Mesenchymal stem cell (in vitro differentiated cells and primary cell): Measurements from ENCODE around the gene NCOA5.

Experiments
- DNase-seq: peaks from one replicate; pipeline ENCODE4 v3.0.0-alpha.2; 2013
- H2AFZ ChIP-seq: one replicate; pipeline ENCODE4 v1.6.1; 2013; ENCODE audit warnings: low read depth, mild to moderate bottlenecking, control low read depth, inconsistent platforms, low read length, moderate library complexity
- H2AK5ac ChIP-seq: 2 replicates; pipeline ENCODE4 v1.6.1; 2013; ENCODE audit warnings: low read length, moderate library complexity, mild to moderate bottlenecking, inconsistent platforms; ENCODE audit not compliant: severe bottlenecking
- H2BK120ac ChIP-seq: one replicate; pipeline ENCODE4 v1.6.1; 2013; ENCODE audit warnings: low read depth, mild to moderate bottlenecking, inconsistent platforms, low read length, moderate library complexity
- H2BK12ac ChIP-seq, 2 experiments: one replicate each; pipeline ENCODE4 v1.6.1; 2013; ENCODE audit warnings: inconsistent platforms in 2 of 2, low read length in 2 of 2, mild to moderate bottlenecking in 2 of 2, moderate library complexity in 2 of 2, control low read depth in 1 of 2
- H2BK15ac ChIP-seq: one replicate; pipeline ENCODE4 v1.6.1; 2013; ENCODE audit warnings: mild to moderate bottlenecking, low read depth, inconsistent platforms; ENCODE audit not compliant: poor library complexity, severe bottlenecking
- H2BK5ac ChIP-seq: 2 replicates; pipeline ENCODE4 v1.6.1; 2013; ENCODE audit warnings: low read depth, mild to moderate bottlenecking, low read length, control low read depth, inconsistent platforms; ENCODE audit not compliant: poor library complexity, severe bottlenecking
- H3K14ac ChIP-seq, 2 experiments: one replicate each; pipeline ENCODE4 v1.6.1; 2013; ENCODE audit warnings: inconsistent platforms in 2 of 2, low read length in 2 of 2, control low read depth in 1 of 2, mild to moderate bottlenecking in 1 of 2, moderate library complexity in 1 of 2
- H3K18ac ChIP-seq, 2 experiments: one replicate each; pipeline ENCODE4 v1.6.1; 2013; ENCODE audit warnings: inconsistent platforms in 2 of 2, low read length in 2 of 2, control low read depth in 1 of 2, low read depth in 1 of 2, mild to moderate bottlenecking in 1 of 2
- H3K23ac ChIP-seq, 2 experiments: one replicate each; pipeline ENCODE4 v1.6.1; 2013; ENCODE audit warnings: inconsistent platforms in 2 of 2, low read length in 2 of 2, mild to moderate bottlenecking in 2 of 2, moderate library complexity in 2 of 2, control low read depth in 1 of 2
- H3K27ac ChIP-seq: 2 replicates; pipeline ENCODE4 v1.5.1; 2013; ENCODE audit warnings: mild to moderate bottlenecking, moderate library complexity, low read length, control low read depth, inconsistent platforms; ENCODE audit not compliant: poor library complexity, severe bottlenecking
- H3K27me3 ChIP-seq, 2 experiments: 2 replicates each; pipeline versions ENCODE4 v1.6.1 to v1.7.0; 2013; ENCODE audit warnings: low read length in 2 of 2, mild to moderate bottlenecking in 2 of 2, moderate library complexity in 2 of 2, control low read depth in 1 of 2, inconsistent platforms in 1 of 2; ENCODE audit not compliant: control insufficient read depth in 1 of 2, insufficient read depth in 1 of 2
- H3K36me3 ChIP-seq, 2 experiments: 2 replicates each; pipeline versions ENCODE4 v1.6.1 to v1.7.0; 2013; ENCODE audit warnings: low read length in 2 of 2, control low read depth in 1 of 2, inconsistent platforms in 1 of 2, low read depth in 1 of 2, mild to moderate bottlenecking in 1 of 2; ENCODE audit not compliant: insufficient read depth in 2 of 2, control insufficient read depth in 1 of 2
- H3K4ac ChIP-seq, 2 experiments: one replicate each; pipeline ENCODE4 v1.6.1; 2013; ENCODE audit warnings: inconsistent platforms in 2 of 2, low read length in 2 of 2, mild to moderate bottlenecking in 2 of 2, moderate library complexity in 2 of 2, control low read depth in 1 of 2, low read depth in 1 of 2
- H3K4me1 ChIP-seq: 2 replicates; pipeline ENCODE4 v1.6.1; 2013; ENCODE audit warnings: low read depth, low read length, control low read depth; ENCODE audit not compliant: control insufficient read depth, insufficient read depth
- H3K4me2 ChIP-seq: 2 replicates; pipeline ENCODE4 v1.6.1; 2013; ENCODE audit warnings: low read length, mild to moderate bottlenecking, inconsistent platforms; ENCODE audit not compliant: poor library complexity, severe bottlenecking
- H3K4me3 ChIP-seq, 2 experiments: 2 replicates each; pipeline versions ENCODE4 v1.5.1 to v1.7.0; 2013; ENCODE audit warnings: low read length in 2 of 2, mild to moderate bottlenecking in 2 of 2, control low read depth in 1 of 2, low read depth in 1 of 2; ENCODE audit not compliant: insufficient read depth in 1 of 2
- H3K79me1 ChIP-seq: replicated peaks from 2 replicates; pipeline ENCODE4 v1.6.1; 2013; ENCODE audit warnings: mild to moderate bottlenecking, control low read depth, low read length, inconsistent platforms; ENCODE audit not compliant: poor library complexity, severe bottlenecking
- H3K9ac ChIP-seq: 2 replicates; pipeline ENCODE4 v1.7.0; 2013; ENCODE audit warnings: mild to moderate bottlenecking, low read length, moderate library complexity
- H3K9me3 ChIP-seq: 2 replicates; pipeline ENCODE4 v1.7.0; 2013; ENCODE audit warnings: mild to moderate bottlenecking, low read length; ENCODE audit not compliant: control insufficient read depth
- H4K8ac ChIP-seq: one replicate; pipeline ENCODE4 v1.6.1; 2013; ENCODE audit warnings: inconsistent platforms, mild to moderate bottlenecking, low read length, moderate library complexity
- H4K91ac ChIP-seq: one replicate; pipeline ENCODE4 v1.6.1; 2013; ENCODE audit warnings: mild to moderate bottlenecking, low read length, inconsistent platforms
- WGBS: methylation state at CpG from one replicate; pipeline ENCODE4 v1.1.7; 2013; ENCODE audit warnings: mixed read lengths; 5-methylcytosine and 5-hydroxymethylcytosine counted together

NCOA5 gene

GRCh38 chr20:46035713-46036112 lies 54.0 kb downstream of the NCOA5 start:
- H4K91ac ChIP-seq, result no peak overlapping the region
- H3K79me1 ChIP-seq, result no peaks in the 10 kb centered on the region
- H3K4me1 ChIP-seq, result peaks cover 7% of the 10 kb centered on the region
- no peak overlapping the region for H2BK5ac ChIP-seq
- no peak overlapping the region for H3K14ac ChIP-seq
- H3K23ac ChIP-seq, result no peak overlapping the region
- 81% methylated on average over 6 of the region's 6 CpGs for WGBS
- H3K9me3 ChIP-seq, result no peaks in the 10 kb centered on the region
- no peak overlapping the region for H3K4ac ChIP-seq
- no peak overlapping the region for H3K4me2 ChIP-seq
- H2BK120ac ChIP-seq, result no peak overlapping the region
- H3K9ac ChIP-seq, result no peak overlapping the region
- H3K4me3 ChIP-seq, result no peak overlapping the region
- H3K27ac ChIP-seq, result no peak overlapping the region
- H4K8ac ChIP-seq, result no peak overlapping the region
- DNase-seq, result no peak
- H2AK5ac ChIP-seq, result no peak overlapping the region
- no peak overlapping the region for H3K18ac ChIP-seq
- H3K27me3 ChIP-seq, result peaks cover 63 to 70% of the 10 kb centered on the region in 2 experiments
- no peak overlapping the region for H2BK12ac ChIP-seq
- no peaks in the 10 kb centered on the region for H3K36me3 ChIP-seq
- no peak overlapping the region for H2AFZ ChIP-seq
- H2BK15ac ChIP-seq, result no peak overlapping the region

- Histone ChIP-seq H3K4me3 (no peak overlapping the region), H3K14ac (no peak overlapping the region)
- WGBS, result 53% methylated on average over 5 of the region's 5 CpGs
These were observed 54.5 kb downstream of the NCOA5 start for GRCh38 chr20:46035253-46035652.

DNA sequence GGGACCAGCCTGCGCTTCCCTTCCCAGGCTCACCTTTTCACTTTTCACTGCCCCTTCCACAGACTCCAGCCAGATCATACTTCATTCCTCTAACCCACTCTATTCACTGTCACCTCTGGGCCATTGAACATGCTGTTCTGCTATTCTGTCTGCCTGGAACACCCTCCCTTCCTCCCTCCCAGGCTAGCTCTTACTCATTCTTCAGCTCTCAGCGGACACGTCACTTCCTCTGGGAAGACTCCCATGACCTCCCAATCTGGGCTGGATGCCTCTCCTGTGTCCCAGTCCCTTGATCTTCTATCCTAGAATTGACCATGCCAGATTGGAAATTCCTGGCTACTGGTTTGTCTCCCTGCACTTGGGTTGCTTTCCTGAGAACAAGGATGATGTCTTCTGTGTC lies 55.7 kb downstream of the NCOA5 start:
- no peak overlapping the region for H2BK15ac ChIP-seq
- peaks cover 9% of the 10 kb centered on the region for H3K4me1 ChIP-seq
- H4K8ac ChIP-seq, result no peak overlapping the region
- no peak for DNase-seq
- peaks cover 80% of the 10 kb centered on the region in 2 experiments for H3K27me3 ChIP-seq
- no peak overlapping the region for H2BK12ac ChIP-seq
- no peak overlapping the region for H2AFZ ChIP-seq
- H3K23ac ChIP-seq, result no peak overlapping the region
- H3K9me3 ChIP-seq, result no peaks in the 10 kb centered on the region
- H3K18ac ChIP-seq, result no peak overlapping the region
- H3K79me1 ChIP-seq, result no peaks in the 10 kb centered on the region
- no peak overlapping the region for H2BK5ac ChIP-seq
- no peaks in the 10 kb centered on the region for H3K36me3 ChIP-seq
- H4K91ac ChIP-seq, result no peak overlapping the region
- H3K4me3 ChIP-seq, result no peak overlapping the region
- H3K14ac ChIP-seq, result no peak overlapping the region
- no peak overlapping the region for H3K4me2 ChIP-seq
- H3K9ac ChIP-seq, result no peak overlapping the region
- H3K27ac ChIP-seq, result no peak overlapping the region
- H3K4ac ChIP-seq, result no peak overlapping the region
- no peak overlapping the region for H2BK120ac ChIP-seq
- H2AK5ac ChIP-seq, result no peak overlapping the region
- 76% methylated on average over 3 of the region's 3 CpGs for WGBS

More at GRCh38 chr20:46035253-46035652, 54.5 kb downstream of the NCOA5 start:
- Histone ChIP-seq H3K36me3 (no peaks in the 10 kb centered on the region), H3K23ac (no peak overlapping the region), H3K27me3 (peaks cover 68 to 72% of the 10 kb centered on the region in 2 experiments), H3K4ac (no peak overlapping the region), H4K8ac (no peak overlapping the region), H3K9ac (no peak overlapping the region), H2AFZ (no peak overlapping the region), H3K9me3 (no peaks in the 10 kb centered on the region), H3K4me2 (no peak overlapping the region), H2BK5ac (no peak overlapping the region), H3K18ac (no peak overlapping the region), H2BK120ac (no peak overlapping the region), H2AK5ac (no peak overlapping the region), H2BK15ac (no peak overlapping the region), H2BK12ac (no peak overlapping the region), H3K27ac (no peak overlapping the region), H3K79me1 (no peaks in the 10 kb centered on the region), H4K91ac (no peak overlapping the region), H3K4me1 (peaks cover 7% of the 10 kb centered on the region)
- no peak for DNase-seq

DNA sequence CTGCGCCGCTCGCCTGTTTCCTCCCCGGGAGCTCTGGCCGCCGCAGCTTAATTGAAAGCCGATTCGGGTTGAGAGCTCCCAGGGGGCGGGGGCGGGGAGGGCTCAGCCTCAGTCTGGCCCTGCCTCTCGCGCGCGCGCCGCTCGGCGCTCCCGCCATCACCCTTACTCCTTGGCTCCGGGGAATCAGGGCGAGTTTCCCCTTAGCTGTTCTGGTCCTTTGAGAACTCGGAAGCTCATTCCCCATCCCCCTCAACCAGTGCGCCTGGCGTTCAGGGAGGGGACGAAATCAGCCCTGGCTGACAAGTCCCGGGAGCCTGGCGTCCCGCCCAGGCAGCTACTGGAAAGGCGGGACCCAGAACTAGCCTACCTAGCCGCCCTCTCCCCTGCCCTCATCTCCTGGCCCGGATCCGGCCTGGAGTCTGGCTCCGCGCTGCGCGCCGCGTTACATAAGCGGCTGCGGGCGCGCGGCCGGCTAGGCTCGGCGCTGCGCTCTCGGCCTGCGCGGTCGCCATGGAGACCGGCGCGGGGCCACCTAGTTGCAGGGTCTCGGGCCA lies 58.0 kb downstream of the NCOA5 start:
- H3K4me3 ChIP-seq, result peak overlapping the region in 1 of 2 experiments; percentile 65
- H2BK120ac ChIP-seq, result no peak overlapping the region
- H3K79me1 ChIP-seq, result no peaks in the 10 kb centered on the region
- H3K27ac ChIP-seq, result no peak overlapping the region
- H3K18ac ChIP-seq, result no peak overlapping the region
- H2AFZ ChIP-seq, result no peak overlapping the region
- H4K91ac ChIP-seq, result no peak overlapping the region
- no peak overlapping the region for H2BK12ac ChIP-seq
- H3K9me3 ChIP-seq, result no peaks in the 10 kb centered on the region
- 3% methylated on average over 43 of the region's 55 CpGs for WGBS
- no peak overlapping the region for H2BK5ac ChIP-seq
- no peaks in the 10 kb centered on the region for H3K36me3 ChIP-seq
- no peak overlapping the region for H4K8ac ChIP-seq
- no peak for DNase-seq
- H3K4me1 ChIP-seq, result peaks cover 10% of the 10 kb centered on the region
- H3K4me2 ChIP-seq, result no peak overlapping the region
- H3K4ac ChIP-seq, result no peak overlapping the region
- no peak overlapping the region for H3K23ac ChIP-seq
- H3K14ac ChIP-seq, result no peak overlapping the region
- H3K9ac ChIP-seq, result no peak overlapping the region
- H2AK5ac ChIP-seq, result no peak overlapping the region
- no peak overlapping the region for H2BK15ac ChIP-seq
- peaks cover 95 to 96% of the 10 kb centered on the region in 2 experiments for H3K27me3 ChIP-seq
